RWPE1 (cell line): Measurements from ENCODE around the gene AGPAT3.

ENCODE experiments used
- CTCF ChIA-PET: fragments of 350-600 bp; sonication (Branson Sonifier 250); formaldehyde crosslinking; extraction: SDS; loops from one replicate; lab custom pipeline; 2021; lab: Yijun Ruan, JAX
- POLR2A ChIA-PET: fragments of 400-600 bp; formaldehyde crosslinking; extraction: SDS; loops from one replicate; lab custom pipeline; 2020; ENCODE audit warnings: antibody characterized with exemption; ENCODE audit not compliant: low non-redundant PET; lab: Yijun Ruan, JAX
- DNase-seq: peaks from one replicate; pipeline ENCODE4 v3.0.0; 2012; ENCODE audit warnings: low spot score
- H3K27ac ChIP-seq: fragments of 450-650 bp; 2 replicates; pipeline ENCODE4 v1.5.1; 2017
- TF ChIP-seq, protein P1 (sequence below): fragments of 450-650 bp; conservative IDR thresholded peaks from 2 replicates; pipeline ENCODE4 v1.5.1; 2017; ENCODE audit warnings: low read depth, mild to moderate bottlenecking

Gene AGPAT3

DNA sequence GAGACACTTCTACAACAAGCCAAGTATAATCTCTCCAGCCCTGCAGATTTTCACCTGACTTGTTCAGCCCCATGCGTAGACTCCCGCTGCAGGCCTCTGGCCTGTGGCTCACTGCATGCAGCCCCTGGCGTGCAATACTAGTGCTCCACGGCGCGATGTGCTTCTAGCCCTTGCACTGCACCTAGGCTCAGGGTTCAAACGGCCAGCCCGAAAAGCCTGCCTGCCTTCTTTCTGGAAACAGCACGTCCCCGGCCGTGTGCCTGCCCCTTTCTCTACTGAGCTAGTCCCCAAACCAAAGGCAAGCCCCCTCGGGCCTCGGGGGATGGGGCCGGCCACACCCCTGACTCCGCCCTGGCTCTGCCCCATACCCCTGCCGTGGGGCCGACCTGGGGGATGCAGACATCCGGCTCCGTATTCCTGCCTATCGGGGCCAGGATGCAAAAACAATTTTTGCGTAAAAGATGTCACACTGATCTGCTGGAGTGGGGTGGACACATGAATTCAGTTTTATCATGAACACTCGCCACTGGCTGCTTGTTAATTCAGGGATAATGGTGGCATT is 120.7 kb downstream of the AGPAT3 start:
- DNase-seq = no peak
- ChIA-PET POLR2A (no interaction called here), CTCF (no interaction called here)
- TF ChIP-seq, protein P1, sequence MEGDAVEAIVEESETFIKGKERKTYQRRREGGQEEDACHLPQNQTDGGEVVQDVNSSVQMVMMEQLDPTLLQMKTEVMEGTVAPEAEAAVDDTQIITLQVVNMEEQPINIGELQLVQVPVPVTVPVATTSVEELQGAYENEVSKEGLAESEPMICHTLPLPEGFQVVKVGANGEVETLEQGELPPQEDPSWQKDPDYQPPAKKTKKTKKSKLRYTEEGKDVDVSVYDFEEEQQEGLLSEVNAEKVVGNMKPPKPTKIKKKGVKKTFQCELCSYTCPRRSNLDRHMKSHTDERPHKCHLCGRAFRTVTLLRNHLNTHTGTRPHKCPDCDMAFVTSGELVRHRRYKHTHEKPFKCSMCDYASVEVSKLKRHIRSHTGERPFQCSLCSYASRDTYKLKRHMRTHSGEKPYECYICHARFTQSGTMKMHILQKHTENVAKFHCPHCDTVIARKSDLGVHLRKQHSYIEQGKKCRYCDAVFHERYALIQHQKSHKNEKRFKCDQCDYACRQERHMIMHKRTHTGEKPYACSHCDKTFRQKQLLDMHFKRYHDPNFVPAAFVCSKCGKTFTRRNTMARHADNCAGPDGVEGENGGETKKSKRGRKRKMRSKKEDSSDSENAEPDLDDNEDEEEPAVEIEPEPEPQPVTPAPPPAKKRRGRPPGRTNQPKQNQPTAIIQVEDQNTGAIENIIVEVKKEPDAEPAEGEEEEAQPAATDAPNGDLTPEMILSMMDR = no peak
- no peak overlapping the region for H3K27ac ChIP-seq

DNA sequence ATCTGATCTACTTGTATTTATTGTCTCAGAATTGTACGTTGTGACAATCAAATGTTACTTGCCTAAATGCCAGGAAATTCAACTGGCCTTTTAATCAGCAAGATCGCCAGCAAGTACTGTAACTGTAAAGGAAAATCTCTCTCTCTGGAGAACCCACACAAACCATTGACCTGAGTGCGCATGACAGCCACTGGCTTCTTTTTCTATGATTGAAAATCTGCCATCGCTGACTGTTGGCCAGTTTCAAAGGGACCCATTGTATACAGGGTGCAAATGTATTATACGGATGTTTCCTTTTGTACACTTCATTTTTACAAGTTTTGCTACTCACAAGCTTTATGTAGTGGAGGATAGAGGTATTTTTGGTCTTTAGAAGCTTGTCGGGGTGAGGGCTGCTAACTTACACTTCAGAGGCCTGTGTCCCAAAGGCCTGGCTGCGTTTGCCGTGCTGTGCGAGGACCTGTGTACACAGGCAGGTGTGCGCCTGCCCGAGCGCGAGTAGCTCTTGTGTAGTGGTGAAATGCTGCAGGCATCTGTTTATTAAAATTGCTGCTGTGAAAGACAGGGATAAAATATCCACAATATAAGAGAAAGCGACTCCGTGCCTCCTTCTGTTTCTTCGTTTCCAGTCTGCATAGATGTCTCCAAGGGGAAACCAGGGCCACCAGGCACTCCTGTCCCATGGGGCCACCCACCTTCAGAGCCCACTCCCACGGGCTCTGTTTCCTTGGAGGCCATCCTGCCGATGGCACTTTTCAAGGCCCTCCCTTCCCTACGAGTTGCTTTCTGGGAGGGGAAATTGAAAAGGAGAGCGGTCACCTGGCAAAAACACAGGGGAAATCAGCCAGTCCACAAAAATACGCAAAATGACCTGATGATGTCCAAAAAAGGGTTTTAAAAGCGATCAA is 121.8 kb downstream of the AGPAT3 start:
- ChIA-PET CTCF (interaction anchor here (1.1 kb wide), 1 partner anchor 12 kb away, joined by 3 read pairs; no protein-coding TSS in a partner anchor), POLR2A (no interaction called here)
- no peak for DNase-seq

GRCh38 chr21:43987509-43987908 is 122.5 kb downstream of the AGPAT3 start:
- POLR2A ChIA-PET = no interaction called here

More for the DNA sequence above, 121.8 kb downstream of the AGPAT3 start:
- H3K27ac ChIP-seq = no peak overlapping the region
- TF ChIP-seq, protein P1 = no peak

GRCh38 chr21:43988016-43988415 is 123.0 kb downstream of the AGPAT3 start:
- ChIA-PET POLR2A (no interaction called here), CTCF (no interaction called here)
- no peak for DNase-seq
- no peak overlapping the region for H3K27ac ChIP-seq
- TF ChIP-seq, protein P1 = no peak

More at GRCh38 chr21:43987509-43987908, 122.5 kb downstream of the AGPAT3 start:
- no peak for DNase-seq
- CTCF ChIA-PET = no interaction called here
- TF ChIP-seq, protein P1 = no peak
- no peak overlapping the region for H3K27ac ChIP-seq

GRCh38 chr21:43988506-43989230 is 123.6 kb downstream of the AGPAT3 start:
- H3K27ac ChIP-seq = no peak overlapping the region
- CTCF ChIA-PET = no interaction called here
- POLR2A ChIA-PET = no interaction called here
- no peak for DNase-seq
- TF ChIP-seq, protein P1 = no peak

DNA sequence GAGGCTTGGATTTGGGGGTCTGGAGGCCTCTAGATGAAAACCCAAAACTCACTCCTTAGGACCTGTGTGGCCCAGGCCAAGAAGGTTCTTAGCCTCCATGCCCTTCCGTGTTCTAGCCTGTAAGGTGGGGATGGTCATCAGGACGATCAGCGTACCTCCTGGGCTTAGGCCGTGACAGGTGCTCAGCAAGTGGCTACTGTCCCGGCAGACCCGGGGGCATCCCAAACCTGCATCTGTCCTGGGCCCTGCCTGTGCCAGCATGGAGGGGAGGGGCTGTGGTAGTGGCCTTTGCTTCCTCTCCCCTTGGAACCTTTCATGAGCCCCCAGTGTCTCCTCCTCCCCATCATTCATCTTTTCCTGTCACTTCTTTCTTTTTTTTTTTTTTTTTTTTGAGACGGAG is 124.4 kb downstream of the AGPAT3 start:
- TF ChIP-seq, protein P1 = no peak
- POLR2A ChIA-PET = no interaction called here
- no peak overlapping the region for H3K27ac ChIP-seq
- CTCF ChIA-PET = no interaction called here
- DNase-seq = no peak
